ENCODE data around the gene TUBB6.

Gene TUBB6

DNA sequence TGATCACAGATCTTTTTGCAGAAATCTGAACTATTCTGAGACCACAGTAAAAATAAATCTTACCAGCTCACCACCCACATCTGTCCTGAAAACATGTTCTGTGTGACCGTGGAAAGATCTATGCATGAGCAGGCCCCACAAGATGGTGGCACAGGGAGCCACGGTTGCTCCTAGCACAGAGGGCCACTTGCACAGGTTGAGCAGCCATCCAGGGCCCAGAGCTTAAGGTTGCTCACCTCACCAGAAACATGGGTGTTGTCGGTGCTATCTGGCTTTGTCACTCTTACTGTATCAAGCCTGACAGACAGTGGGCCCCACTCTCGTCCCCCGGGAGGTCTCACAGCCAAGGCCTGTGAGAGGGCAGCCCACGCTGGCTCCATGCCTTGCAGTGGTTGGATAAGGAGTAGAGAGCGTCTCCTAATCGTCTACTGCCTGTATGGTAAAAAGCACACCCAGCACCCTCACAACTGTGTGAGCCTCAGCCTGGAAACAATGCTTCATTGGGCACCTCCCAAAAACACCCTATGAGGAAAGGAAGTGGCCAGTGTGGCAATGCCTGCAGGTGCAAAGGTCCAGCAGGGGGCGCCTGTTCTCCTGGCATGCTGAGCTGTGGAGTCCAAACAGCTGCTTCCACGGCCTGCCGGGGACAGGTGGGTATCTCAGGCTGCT lies 19.6 kb downstream of the TUBB6 start:
- TF ChIP-seq, protein P1, sequence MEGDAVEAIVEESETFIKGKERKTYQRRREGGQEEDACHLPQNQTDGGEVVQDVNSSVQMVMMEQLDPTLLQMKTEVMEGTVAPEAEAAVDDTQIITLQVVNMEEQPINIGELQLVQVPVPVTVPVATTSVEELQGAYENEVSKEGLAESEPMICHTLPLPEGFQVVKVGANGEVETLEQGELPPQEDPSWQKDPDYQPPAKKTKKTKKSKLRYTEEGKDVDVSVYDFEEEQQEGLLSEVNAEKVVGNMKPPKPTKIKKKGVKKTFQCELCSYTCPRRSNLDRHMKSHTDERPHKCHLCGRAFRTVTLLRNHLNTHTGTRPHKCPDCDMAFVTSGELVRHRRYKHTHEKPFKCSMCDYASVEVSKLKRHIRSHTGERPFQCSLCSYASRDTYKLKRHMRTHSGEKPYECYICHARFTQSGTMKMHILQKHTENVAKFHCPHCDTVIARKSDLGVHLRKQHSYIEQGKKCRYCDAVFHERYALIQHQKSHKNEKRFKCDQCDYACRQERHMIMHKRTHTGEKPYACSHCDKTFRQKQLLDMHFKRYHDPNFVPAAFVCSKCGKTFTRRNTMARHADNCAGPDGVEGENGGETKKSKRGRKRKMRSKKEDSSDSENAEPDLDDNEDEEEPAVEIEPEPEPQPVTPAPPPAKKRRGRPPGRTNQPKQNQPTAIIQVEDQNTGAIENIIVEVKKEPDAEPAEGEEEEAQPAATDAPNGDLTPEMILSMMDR (conservative IDR thresholded peaks at IDR 0.05): peak; percentile 85
- no peak overlapping the region for H3K27ac ChIP-seq

DNA sequence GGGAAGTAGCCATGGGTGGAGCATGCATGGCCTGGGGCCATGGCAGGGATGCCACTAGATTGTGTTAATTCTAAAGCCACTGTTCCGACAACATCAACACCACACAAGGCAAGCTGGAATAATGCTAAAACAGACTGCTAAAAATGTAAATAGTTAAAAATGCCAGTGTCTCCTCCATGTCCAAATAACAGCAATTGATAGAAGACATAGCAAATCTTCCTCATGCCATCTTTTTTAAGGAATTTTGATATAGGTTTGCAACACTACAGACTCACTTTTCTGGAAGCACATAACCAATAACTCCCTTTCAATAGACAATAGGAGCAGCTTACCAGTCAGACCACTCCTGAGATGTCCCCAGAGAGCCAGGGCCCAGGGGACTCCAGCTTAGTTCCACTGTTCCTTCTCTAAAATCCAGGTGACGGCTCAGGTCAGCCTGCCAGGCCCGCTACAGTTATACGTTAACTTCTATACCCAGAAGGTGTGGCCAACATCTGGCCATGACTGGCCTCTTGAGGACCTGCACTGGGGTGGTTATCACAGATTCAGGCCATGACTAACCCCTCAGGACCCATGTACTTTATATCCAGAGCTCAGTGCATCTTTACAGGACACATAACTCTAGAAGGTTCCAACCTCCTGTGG lies 20.3 kb downstream of the TUBB6 start:
- TF ChIP-seq, protein P1 (conservative IDR thresholded peaks at IDR 0.05): peak; percentile 61
- no peak overlapping the region for H3K27ac ChIP-seq

DNA sequence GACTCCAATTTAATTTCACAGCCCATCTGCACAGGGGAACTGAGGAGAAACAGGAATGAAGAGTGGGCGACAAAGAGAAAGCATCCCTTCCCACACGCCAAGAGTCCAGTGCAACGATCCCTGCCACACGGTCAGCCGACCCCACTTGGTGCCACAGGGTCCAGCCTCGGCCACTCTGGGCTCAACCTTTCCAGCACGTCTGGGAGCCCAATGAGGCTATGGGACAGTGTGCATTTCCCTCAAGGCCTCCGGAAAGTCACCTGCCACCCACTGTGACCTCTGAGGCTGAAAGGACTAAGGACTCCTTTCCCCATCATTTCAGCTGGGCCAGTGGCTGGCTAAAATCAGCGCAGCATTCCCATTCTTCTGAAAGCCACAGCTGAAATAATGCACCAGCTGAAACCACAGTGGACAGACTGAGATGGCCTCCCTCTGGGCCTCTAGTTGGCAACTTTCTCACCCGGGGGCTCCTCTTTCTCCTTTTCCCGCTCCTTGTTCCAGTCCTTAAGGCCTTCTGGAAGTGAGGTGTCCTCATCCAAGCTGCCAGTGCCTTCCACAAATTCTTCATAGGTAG lies 21.2 kb downstream of the TUBB6 start:
- H3K27ac ChIP-seq: no peak overlapping the region
- TF ChIP-seq, protein P1 (conservative IDR thresholded peaks at IDR 0.05): no peak

DNA sequence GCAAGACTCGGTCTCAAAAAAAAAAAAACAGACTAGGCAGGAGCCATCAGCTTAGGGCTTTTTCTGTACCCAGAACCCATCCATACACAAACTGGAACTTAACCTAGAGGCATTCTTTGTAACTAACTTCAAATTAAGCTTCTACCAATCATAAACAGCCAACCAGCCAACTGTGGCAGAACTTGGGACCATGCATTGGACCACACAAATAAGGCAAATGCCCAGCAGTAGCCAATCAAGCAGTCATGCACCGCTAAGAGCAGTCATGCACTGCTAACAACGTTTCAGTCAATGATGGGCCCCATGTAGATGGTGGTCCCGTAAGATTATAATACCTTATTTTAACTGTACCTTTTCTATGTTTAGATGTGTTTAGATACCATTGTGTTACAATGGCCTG lies 22.7 kb downstream of the TUBB6 start:
- TF ChIP-seq, protein P1 (conservative IDR thresholded peaks at IDR 0.05): no peak
- no peak overlapping the region for H3K27ac ChIP-seq

DNA sequence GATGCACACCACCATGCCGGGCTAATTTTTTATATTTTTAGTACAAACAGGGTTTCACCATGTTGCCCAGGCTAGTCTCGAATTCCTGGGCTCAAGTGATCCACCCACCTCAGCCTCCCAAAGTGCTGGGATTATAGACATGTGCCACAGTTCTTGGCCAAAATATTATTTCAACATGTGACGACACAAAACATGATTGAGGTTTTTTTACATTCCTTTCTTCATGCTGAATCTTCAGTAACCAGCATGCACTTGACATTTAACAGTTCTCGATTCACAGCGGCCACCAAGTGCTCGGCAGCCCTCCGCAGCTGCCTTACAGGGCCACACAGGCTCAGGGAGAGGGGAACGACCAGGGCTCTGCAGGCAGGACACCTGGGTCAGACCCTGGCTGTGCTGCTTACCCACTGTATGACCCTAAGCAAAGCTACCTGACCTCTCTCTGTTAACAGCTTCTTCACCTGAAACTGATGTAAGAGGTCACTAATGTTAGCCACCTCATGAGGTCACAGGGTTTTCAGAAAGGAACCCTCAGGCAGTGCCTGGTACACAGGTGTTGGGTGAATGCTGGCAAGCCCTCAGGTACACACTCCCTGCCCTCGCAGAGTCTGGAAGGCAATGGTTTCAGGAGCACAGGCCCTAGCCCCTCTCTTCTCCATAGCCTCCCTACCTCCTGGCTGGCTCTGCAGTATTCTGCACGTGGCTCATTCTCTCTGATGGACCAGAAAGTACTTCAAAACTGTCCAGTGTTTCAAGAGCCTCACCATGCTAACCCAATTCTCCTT lies 25.7 kb downstream of the TUBB6 start:
- TF ChIP-seq, protein P1 (conservative IDR thresholded peaks at IDR 0.05): no peak
- peak overlapping the region; percentile 1; the same call in 1 of the 2 replicates for H3K27ac ChIP-seq

DNA sequence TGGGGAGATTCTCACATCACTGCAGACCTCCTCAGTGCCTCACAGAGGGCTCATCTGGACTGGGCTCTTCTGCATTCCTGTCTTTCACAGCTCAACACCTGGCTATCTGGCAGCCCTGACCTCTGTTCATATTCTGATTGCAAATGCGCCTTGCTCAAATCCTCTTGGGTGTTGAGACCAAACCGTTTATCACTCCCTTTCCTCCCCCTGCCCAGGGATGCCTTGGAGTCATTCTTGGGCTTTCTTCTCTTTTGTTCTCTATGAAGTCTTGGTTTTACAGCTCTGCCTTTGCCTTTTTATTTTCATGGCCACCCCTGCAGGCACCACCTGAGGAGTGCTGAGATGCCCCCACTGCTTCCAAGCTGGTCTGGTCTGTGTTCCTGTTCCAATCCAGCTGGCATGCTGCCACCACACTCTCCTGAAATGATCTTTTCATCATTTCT lies 26.3 kb downstream of the TUBB6 start:
- H3K27ac ChIP-seq: peak overlapping the region; percentile 1; the same call in 1 of the 2 replicates
- TF ChIP-seq, protein P1 (conservative IDR thresholded peaks at IDR 0.05): no peak

DNA sequence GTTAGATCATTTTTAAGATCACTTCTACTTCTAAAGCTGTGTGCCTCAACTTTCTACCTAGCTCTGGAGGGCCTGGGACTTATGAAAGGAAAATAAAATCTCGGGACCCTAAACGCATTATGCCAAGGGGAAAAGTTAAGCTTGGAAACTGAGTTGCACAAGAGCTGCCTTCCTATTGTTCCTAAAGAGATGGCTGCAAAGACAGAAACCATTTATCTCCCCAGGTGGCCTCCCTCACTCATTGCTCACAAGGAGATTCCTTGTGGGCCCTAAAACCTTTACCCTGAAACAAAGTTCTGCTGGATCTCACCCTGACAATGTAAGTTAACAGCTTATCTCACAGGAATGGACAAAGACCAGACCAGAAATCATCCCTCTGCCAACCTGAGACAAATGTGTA lies 26.8 kb downstream of the TUBB6 start:
- peak overlapping the region; percentile 1; the same call in 1 of the 2 replicates for H3K27ac ChIP-seq
- TF ChIP-seq, protein P1 (conservative IDR thresholded peaks at IDR 0.05): no peak
